ENCODE data around the gene DOCK4.

DOCK4 gene

GRCh38 chr7:111690364-111691111, 515.7 kb downstream of the DOCK4 start:
- no peak for DNase-seq

GRCh38 chr7:111685349-111685748, 520.9 kb downstream of the DOCK4 start:
- no peak for DNase-seq

- DNase-seq = no peak
Measured at GRCh38 chr7:111682588-111683340, 523.4 kb downstream of the DOCK4 start.

- no peak for DNase-seq
Measured at GRCh38 chr7:111681242-111681641, 525.0 kb downstream of the DOCK4 start.

GRCh38 chr7:111678986-111679385, 527.2 kb downstream of the DOCK4 start:
- no peak for DNase-seq

GRCh38 chr7:111678281-111678680, 527.9 kb downstream of the DOCK4 start:
- no peak for DNase-seq

- DNase-seq = no peak
Measured at GRCh38 chr7:111677848-111678247, 528.4 kb downstream of the DOCK4 start.

GRCh38 chr7:111676811-111677210, 529.4 kb downstream of the DOCK4 start:
- DNase-seq = no peak
